HG02759 (cell line): ENCODE results near the gene IFITM5.
"Not testable (repeated sequence)": the region's sequence is repeated elsewhere in the genome, so short reads cannot be mapped to it uniquely, and the experiment has no call there.

Source experiments
- ATAC-seq: cut with Tn5 transposase; IDR thresholded peaks from one replicate; pipeline ENCODE4 v1.9.1; 2021; ENCODE audit warnings: mild to moderate bottlenecking, moderate library complexity; ENCODE audit not compliant: unreplicated experiment

IFITM5 gene

DNA sequence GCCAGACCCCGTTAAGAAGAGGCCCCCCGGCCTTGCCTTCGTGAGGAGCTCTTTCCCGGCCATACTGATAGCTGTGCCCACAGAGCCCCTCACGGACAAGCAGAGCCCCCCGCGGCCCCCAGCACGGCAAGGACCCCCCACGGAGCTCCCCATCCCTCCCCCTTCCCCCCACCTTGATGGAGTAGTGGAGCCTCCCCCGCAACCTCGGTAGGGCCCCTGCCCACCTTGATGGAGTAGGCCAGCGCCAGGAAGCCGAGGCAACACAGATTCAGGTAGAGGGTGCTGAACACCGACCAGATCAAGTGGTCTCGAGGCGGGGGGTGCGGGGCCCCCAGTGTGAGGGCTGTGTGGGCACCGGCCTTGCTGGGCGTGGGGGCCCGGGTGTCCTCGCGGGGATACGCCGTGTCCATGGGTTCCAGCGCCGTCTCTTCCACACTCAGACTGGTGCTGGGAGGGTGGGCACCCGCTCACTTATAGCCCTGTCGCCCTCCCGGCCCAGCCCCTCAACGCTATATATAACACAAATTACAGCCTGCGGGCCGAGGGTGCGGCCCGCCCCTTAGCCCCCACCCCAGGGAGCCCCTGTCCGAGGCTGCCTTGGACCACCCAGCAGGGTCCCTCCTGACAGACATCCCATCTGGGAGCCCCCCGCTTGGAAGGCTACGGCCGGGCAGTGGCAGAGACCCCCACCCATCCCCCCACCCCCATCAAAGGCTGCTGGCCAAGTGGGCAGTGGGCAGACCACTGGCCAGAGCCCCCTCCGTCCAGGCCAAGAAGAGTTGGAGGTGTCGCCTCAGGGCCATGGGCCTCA lies at the start of gene IFITM5:
Gene IFITM5, minus strand, starts transcription at position 446 of the 811 bp plus-strand sequence. Its CDS starts 36 bp downstream, at position 410.
- ATAC-seq, result no peak

DNA sequence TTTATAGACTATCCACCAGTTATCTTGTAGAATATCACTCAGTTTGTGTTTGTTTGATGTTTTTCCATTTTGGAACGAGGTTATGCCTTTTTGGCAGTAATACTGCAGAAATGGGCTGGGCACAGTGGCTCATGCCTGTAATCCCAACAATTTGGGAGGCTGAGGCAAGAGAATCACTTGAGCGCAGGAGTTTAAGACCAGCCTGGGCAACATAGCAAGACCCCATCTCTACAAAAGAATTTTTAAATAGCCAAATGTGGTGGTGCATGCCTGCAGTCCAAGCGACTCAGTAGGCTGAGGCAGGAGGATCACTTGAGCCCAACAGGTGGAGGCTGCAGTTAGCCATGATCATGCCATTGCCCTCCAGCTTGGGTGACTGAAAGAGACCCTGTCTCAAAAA lies 47.2 kb upstream of the IFITM5 start:
- no peak for ATAC-seq

DNA sequence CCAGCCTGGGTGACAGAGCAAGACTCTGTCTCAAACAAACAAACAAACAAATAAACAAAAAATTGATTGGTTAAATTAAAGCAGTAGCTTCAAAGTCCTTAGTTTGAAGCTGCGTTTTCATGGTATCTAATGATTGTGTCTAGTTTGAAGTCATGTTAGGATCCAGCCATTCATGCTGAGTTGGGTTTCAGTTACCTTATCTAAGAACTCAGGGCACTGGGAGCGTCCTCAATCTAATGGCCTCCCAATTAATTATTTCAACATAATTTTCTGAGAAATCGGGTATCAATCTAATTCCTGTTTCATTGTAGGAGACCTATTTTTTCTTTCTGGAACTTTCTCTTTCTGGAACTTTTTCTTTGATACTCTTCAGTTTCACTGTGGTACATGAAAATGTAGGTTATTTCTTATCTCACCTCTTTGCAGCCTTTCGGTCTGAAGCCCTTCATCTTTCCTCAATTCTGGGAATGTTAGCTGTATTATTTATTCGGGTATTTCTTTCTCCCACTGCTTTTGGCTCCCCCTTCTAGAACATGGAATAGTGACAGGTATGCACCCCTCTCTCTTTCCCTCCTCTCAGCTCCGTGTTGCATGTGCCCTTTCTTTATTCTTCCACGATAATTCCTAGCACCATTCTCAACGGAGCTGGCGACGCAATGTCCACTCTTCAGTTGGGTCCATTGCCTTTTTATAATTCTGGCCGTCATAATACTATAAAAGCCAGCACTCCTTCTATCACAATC lies 45.7 kb upstream of the IFITM5 start:
- ATAC-seq, result no peak

DNA sequence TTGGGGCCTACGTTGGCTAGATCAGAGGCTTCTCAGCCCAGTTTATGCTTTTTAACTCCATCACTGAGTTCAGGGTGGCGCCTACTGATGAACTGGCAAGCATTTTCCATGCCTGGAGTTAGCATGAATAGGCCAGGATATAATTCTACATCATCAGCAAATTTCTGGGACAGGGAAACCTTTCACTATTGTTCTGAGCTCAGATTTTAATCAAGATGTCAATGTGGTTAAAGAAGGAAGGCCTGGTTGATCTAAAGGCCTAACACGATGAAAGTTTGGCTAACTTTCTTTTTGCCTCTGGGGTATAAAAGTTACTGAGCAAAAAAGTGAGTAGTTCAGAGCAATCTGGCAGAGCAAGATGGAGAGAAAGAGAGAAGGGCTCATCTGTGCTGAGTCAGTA lies 43.0 kb upstream of the IFITM5 start:
- no peak for ATAC-seq

DNA sequence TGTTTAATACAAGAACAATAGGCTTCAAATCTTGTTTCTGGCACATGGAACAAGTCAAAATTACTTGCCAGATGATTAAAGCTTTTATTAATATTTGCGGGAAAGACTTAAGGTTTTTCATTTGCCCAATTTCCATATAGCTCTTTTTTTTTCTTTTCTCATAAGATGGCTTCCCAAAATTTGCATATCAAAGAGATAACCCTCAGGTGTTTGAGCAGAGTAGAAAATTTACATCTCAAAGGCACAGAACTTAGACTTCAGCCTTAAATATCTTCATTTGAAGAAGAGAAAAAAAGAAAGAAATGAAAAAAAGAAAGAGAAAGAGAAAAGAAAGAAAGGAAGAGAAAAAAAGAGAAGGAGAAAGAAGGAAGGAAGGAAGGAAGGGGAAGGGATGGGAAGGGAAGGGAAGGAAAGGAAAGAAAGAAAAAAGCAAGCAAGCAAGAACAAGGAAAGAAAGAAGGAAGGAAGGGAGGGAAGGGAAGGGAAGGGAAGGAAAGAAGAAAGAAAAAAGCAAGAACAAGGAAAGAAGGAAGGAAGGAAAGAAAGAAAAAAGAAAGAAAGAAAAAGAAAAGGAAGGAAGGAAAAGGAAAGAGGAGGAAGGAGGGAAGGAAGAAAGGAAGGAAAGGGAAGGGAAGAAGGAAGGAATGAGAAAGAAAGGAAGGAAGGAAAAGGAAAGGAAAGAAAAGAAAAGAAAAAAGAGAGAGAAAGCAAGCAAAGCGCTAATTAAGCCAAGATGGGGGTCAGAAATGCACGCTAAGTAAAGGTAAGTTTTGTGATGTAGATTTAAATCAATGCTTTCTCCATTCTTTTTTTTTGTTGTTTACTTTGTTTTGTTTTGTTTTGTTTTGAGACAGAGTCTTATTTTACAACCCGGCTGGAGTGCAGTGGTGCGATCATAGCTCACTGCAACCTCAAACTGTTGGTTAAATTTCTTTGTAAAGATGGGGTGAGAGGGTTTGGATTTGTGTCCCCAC lies 41.5 kb upstream of the IFITM5 start:
- ATAC-seq, result no peak

DNA sequence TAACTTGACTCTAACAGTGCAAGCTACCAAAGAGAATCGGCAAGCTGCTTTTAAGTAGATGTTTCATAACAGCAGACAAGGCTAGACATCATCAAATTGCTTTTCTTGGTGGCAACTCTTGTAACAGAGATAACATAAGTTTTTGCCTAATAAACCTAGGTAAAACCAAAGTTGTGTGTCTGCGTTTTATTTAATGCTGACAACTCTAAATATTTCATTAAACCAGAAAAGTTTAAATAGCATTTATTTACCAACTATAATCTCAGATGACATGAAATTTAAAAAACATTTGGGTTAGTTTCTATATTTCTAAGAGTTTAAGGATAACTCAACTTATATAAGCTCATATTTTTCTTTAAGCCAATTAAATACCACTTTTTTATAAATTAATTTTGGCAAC lies 40.6 kb upstream of the IFITM5 start:
- ATAC-seq, result no peak

DNA sequence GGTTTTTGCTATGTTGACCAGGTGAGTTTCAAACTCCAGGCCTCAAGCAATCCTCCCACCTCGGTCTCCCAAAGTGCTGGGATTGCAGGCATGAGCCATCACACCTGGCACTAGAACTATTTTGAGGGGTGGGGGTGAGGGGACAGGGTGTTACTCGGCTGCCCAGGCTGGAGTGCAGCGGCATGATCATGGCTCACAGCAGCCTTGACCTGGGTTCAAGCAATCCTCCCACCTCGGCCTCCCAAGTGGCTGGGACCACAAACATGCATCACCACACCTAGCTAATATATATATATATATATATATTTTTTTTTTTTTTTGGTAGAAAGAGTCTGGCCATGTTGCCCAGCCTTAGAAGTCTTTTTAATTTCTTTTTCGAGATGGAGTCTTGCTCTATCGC lies 38.4 kb upstream of the IFITM5 start:
- no peak for ATAC-seq

DNA sequence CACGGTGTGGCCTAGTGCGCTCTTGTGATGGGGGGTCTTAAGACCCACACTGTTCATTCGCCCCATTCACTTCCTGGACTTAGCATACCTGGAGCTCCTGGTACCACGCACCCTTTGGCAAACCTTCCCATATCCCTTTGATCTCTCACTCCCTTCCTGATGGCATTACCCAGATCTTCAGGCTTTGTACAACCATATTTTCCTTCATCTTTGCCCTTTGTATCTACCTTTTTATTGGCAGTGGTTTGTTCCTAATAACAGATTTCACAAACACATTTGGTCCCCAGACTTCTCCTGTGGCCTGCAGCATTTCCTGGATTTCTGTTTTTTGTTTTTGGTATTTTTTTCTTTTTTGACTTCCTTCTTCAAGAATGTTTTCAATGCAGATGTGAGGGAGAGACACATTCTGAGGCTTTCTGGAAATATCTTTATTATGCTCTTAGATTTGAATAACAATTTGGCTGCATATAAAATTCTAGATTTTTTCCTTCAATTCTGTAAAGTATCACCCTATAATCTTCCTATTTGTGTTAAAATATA lies 37.4 kb upstream of the IFITM5 start:
- no peak for ATAC-seq

DNA sequence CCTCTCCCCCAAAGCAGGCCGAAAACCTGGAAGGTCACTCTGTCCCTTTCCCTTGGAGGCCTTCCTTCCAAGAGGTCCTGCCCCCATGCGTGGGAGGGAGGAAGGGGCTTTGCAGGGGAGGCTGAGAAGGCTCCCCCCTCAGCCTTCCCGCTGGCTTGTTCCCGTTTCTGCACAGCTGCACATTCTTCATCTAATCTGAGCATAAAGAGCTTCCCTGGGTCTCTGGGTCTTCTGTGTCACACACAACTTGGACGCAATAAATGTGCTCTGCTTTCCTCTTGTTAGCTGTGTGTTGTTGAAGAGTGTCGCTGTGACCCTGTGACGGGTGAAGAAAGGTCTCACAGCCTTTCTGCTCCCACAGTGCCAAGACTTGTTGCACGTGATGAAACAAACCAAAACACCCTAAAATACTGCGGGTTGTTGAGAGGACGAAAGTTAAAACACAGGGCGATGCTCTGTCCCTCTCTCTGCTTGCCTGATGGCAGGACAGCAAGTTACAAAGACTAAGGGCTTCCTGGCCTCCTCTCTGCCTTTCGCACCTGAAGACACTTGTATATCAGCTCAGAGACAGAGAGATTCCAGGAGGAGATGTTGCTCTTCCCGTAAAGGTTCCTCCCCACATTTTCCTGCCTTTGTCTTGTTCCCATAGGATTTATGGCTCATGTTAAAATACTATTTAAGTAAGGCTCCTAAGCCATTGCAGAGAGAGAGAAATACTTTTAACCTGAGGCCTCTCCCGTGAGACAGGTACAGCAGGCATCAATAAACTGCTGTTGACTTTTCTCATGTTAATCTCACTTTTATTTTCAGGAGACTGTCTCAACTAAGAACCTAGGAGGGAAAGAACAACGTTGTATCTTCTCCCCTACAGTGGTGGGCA lies 36.7 kb upstream of the IFITM5 start:
- ATAC-seq, result no peak

DNA sequence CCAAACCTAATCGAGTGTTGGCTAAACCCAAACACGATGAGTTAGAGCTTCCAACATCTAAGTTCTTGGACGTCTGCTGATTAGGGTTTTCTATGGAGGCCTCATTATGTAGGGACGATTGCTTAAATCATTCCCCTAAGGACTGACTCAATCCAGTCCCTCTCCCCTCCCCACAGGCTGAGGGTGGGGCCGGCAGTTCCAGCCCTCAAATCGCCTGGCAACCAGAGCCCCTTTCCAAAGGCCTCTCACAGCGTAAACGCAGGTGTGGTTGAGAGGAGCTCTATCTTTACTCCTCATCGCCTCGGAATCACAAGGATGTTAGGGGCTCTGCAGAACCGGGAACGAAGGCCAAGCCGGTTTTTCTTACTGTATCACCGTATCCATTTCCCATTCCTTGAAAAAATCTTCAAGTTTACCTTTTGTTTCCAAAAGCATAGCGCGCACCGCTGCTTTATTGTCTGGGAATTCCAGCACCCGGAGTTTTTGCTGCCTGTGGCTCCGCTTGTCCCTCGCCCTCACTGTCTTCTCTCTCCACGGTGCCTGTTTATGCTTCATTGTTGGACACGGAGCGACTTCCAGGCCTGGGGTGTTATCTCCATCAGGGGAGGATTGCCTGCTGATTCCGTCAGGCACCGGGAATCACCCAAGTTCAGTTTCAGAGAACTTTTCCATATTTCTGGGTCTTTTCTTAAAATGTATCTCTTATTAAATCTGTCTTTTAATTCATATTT lies 35.1 kb upstream of the IFITM5 start:
- no peak for ATAC-seq

DNA sequence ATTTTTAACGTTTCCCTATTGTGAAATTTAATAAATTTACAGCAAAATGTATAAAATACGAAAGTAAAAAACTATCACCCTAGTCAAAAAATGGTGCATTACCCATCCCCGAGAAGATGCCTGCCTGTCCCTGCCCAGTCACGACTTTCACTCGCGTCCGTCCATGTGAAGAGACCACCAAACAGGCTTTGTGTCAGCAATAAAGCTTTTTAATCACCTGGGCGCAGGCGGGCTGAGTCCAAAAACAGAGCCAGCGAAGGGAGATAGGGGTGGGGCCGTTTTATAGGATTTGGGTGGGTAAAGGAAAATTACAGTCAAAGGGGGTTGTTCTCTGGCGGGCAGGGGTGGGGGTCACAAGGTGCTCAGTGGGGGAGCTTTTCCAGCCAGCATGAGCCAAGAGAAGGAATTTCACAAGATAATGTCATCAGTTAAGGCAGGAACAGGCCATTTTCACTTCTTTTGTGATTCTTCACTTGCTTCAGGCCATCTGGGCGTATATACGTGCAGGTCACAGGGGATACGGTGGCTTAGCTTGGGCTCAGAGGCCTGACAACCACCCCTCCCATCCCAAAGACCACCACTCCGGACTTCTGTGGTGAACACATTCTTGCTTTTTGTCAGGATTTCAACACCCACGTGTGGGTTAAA lies 34.4 kb upstream of the IFITM5 start:
- not testable (repeated sequence) for ATAC-seq

DNA sequence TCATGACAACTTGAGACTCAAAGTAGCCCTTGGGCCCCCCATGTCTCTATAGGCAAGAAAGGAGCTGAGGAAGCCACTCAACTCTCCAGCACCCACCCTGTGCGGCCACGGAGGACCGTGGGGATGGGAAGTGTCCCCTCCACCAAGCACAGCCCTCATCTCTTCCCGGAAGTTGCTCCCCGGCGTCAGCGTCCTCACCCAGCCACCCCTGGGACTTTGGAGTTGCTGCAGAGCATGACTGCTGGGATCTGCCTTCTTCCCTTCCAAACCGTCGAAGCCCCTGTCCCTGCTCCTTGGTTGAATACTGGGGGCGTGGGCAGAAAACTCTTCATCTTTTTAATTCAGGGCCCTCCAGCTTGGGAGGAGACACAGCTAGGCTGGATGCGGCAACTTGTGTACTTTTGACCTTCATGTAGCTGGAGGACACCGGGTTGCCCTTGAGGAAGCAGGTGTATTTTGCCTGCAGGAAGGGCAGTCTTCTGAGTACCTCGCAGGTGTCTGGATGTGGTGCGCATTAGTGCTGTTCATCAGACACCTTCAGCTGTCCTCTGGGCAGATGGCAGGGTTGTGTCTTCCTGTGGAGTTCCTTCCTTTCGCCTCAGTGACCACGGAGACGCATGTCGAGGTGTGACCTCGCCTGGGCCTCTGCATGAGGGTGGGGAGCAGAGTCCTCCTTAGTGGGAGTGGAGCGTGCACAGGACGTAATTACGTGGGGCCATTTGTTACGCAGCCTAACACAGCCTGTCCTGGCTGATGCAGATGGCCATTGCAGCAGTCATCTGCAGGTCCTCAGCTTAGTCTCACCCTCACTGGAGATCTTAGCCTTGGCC lies 33.5 kb upstream of the IFITM5 start:
- ATAC-seq, result no peak

DNA sequence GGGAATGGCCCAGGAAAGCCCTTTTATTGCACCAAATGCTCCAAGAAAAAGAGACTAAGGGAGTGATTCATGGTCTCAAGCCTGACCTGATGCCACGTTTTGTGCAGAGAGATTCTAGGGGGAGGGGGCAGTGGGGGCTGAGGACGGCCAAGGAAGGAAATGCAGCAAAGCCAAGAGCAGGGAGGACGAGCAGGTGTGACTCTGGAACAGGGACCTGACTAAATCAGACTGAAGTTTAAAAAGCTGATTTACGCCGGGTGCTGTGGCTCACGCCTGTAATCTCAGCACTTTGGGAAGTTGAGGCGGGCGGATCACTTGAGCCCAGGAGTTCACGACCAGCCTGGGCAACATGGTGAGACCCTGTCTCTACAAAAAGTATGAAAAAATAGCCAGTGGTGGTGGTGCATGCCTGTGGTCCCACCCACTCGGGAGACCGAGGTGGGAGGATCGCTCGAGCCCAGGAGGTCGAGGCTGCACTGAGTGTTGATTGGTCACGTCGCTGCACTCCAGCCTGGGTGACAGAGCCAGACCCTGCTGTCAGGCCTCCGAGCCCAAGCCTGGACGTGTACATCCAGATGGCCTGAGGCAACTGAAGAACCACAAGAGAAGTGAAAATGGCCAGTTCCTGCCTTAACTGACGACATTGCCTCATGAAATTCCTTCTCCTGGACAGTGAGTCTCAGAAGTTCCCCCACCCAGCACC lies 32.2 kb upstream of the IFITM5 start:
- no peak for ATAC-seq

DNA sequence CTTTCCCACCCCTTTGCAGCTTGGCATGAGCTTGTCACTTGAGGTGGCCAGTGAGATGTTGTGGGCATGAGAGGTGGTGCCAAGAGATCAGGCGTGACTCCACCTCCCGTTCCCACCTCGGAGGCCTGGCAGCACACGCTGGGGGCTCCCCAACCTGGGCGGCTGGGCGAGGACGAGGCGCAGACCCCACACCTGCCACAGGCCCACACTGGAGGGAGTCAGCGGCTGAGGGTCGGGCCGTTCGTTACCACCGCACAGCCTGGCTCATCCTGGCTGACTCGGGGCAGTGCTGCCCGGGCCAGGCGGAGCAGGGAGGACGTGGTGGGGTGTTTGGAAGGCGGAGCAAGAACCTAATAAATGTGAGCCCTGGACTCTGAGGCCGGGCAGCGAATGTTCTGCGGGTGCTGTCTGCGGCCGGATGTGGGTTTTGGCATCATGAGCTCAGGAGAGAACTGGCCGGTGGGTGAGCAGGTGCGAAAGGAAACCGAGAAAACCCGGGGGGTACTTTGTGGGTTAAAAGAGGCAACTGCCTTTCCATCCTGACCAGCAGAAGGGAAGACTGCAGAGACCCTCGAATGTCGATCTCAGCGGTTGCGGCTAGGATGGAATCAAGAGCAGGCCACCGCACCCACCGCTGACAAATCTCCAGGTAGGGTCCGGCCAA lies 31.5 kb upstream of the IFITM5 start:
- no peak for ATAC-seq

DNA sequence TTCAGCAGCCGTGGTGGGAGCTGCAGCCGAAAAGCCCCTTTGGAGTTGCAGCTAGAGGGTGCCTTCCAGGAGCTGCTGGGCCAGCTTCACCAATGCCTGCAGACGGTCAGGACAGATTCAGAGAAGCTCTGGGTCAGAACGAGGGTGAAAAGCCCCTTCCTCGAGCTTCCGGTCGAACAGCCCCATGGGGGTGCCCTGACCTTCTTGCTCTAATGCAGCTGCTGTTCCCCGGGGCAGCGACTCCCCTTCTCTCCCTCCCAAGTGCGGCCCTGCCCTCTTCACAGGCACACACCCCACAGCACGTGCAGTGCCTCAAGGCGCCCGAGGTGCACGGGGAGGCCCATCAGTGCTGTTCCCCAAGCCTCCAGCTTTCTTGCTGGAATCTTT lies 31.0 kb upstream of the IFITM5 start:
- ATAC-seq, result no peak

DNA sequence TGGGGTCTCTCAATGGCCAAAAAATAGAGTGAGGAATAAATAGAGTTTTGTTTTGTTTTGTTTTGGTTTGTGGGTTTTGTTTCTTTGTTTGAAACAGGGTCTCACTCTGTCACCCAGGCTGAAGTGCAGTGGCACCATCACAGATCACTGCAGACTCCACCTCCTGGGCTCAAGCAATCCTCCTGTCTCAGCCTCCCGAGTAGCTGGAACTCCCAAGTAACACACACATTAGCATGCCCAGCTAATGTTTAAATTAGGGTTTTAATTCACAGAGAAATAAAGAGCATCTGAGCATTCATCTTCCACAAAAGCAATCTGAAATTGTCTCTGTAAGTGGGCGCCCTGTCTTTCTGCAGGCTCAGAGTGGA lies 30.5 kb upstream of the IFITM5 start:
- no peak for ATAC-seq
